WTC11 (cell line): ENCODE measurements around the gene SH3BGRL3.

Experiments used
- CTCF ChIP-seq: fragments of 200-600 bp; IDR thresholded peaks from 2 replicates; pipeline ENCODE4 v1.8.0; 2022; ENCODE audit warnings: antibody characterized with exemption
- GRHL2 ChIP-seq: fragments of 250-450 bp; sonication (Bioruptor Pico); IDR thresholded peaks from 2 replicates; pipeline ENCODE4 v1.8.0; 2022; ENCODE audit warnings: mild to moderate bottlenecking, moderate library complexity; ENCODE audit not compliant: insufficient replicate concordance, severe bottlenecking
- JUN ChIP-seq: sonication (generic); formaldehyde crosslinking; IDR thresholded peaks from 2 replicates; pipeline ENCODE4 v1.8.0; 2023; ENCODE audit warnings: mild to moderate bottlenecking, missing genetic modification reagents
- SOX15 ChIP-seq: fragments of 250-450 bp; sonication (Bioruptor Pico); IDR thresholded peaks from 2 replicates; pipeline ENCODE4 v1.9.0; 2021; ENCODE audit warnings: mild to moderate bottlenecking
- TCF7 ChIP-seq: sonication (generic); formaldehyde crosslinking; IDR thresholded peaks from 2 replicates; pipeline ENCODE4 v1.8.0; 2022; ENCODE audit warnings: mild to moderate bottlenecking, low read depth, missing genetic modification reagents, moderate library complexity
- USF2 ChIP-seq: sonication (generic); formaldehyde crosslinking; IDR thresholded peaks from 2 replicates; pipeline ENCODE4 v1.8.1; 2023; ENCODE audit warnings: mild to moderate bottlenecking, missing genetic modification reagents, moderate library complexity
- ZNF138 ChIP-seq: sonication (generic); formaldehyde crosslinking; conservative IDR thresholded peaks from 2 replicates; pipeline ENCODE4 v1.8.1; 2022; ENCODE audit warnings: mild to moderate bottlenecking, moderate library complexity, missing genetic modification reagents
- ZNF232 ChIP-seq: sonication (generic); formaldehyde crosslinking; IDR thresholded peaks from 2 replicates; pipeline ENCODE4 v1.8.0; 2022; ENCODE audit warnings: mild to moderate bottlenecking, missing genetic modification reagents
- ZNF263 ChIP-seq: sonication (generic); formaldehyde crosslinking; IDR thresholded peaks from 2 replicates; pipeline ENCODE4 v1.8.1; 2022; ENCODE audit warnings: low read depth, mild to moderate bottlenecking, moderate library complexity, missing genetic modification reagents
- ZNF532 ChIP-seq: fragments of 250-450 bp; sonication (Bioruptor Pico); IDR thresholded peaks from 2 replicates; pipeline ENCODE4 v1.9.0; 2021; ENCODE audit warnings: mild to moderate bottlenecking, borderline replicate concordance
- TF ChIP-seq, protein P1 (sequence below): sonication (generic); formaldehyde crosslinking; conservative IDR thresholded peaks from 2 replicates; pipeline ENCODE4 v1.8.1; 2022; ENCODE audit warnings: mild to moderate bottlenecking, missing genetic modification reagents
- TF ChIP-seq, protein P2 (sequence below): sonication (generic); formaldehyde crosslinking; IDR thresholded peaks from 2 replicates; pipeline ENCODE4 v1.8.0; 2022; ENCODE audit warnings: mild to moderate bottlenecking, missing genetic modification reagents
- TF ChIP-seq, protein P3 (sequence below): sonication (generic); formaldehyde crosslinking; IDR thresholded peaks from 2 replicates; pipeline ENCODE4 v1.8.0; 2022; ENCODE audit warnings: mild to moderate bottlenecking, missing genetic modification reagents

DNA sequence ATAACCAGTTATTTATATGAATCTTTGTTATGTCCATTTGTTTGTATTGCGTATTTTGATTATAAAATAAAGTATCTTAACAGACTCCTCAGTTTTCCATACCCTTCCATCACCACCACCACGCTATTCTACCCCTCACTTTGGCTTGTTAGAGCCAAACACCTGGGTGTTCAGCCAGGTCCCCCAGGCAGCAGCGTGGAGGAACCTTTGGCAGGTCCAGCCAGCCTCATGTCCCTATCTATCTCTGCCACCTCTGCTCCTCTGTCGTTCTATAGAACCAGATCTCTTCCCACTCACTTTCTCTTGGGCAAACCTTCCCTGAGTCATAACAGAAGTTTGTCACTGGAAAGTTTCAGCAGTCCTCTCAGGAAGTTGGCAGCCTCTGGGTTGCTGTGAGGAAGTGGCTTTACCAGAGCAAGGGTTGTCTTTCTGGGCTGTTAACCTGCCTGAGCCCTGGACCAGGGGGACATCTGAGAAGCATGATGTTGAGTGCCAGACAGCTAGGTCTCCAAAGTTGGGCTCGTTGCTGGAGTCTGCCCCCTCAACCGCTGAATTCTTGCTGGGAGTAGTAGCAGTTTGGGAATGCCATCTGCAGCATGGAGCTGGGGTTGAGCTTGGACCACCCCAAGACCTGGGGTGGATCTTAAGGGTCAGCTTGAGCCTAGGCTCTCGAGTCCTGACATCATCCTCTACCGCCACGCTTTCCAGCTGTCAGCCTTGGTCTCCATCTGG, 996 bp upstream of the SH3BGRL3 start:
- TF ChIP-seq CTCF (no peak), USF2 (CRISPR knock-in tag) (no peak), TCF7 (no peak), ZNF263 (CRISPR knock-in tag) (no peak), GRHL2 (CRISPR knock-in tag) (no peak), SOX15 (CRISPR knock-in tag) (no peak), ZNF138 (CRISPR knock-in tag) (no peak), ZNF232 (no peak), JUN (CRISPR knock-in tag) (no peak), ZNF532 (CRISPR knock-in tag) (no peak)
- TF ChIP-seq, protein P1, sequence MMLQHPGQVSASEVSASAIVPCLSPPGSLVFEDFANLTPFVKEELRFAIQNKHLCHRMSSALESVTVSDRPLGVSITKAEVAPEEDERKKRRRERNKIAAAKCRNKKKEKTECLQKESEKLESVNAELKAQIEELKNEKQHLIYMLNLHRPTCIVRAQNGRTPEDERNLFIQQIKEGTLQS (CRISPR knock-in tag) = no peak
- TF ChIP-seq, protein P2, sequence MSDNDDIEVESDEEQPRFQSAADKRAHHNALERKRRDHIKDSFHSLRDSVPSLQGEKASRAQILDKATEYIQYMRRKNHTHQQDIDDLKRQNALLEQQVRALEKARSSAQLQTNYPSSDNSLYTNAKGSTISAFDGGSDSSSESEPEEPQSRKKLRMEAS (CRISPR knock-in tag) = no peak
- TF ChIP-seq, protein P3, sequence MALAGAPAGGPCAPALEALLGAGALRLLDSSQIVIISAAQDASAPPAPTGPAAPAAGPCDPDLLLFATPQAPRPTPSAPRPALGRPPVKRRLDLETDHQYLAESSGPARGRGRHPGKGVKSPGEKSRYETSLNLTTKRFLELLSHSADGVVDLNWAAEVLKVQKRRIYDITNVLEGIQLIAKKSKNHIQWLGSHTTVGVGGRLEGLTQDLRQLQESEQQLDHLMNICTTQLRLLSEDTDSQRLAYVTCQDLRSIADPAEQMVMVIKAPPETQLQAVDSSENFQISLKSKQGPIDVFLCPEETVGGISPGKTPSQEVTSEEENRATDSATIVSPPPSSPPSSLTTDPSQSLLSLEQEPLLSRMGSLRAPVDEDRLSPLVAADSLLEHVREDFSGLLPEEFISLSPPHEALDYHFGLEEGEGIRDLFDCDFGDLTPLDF (CRISPR knock-in tag) = no peak
